A549 (cell line): ENCODE measurements around the gene RASA4B. TPM values are rescaled to one million over a fixed set of nuclear protein-coding genes. Genes with fewer than 3 reads are reported as not detected.

Experiments used
- ATAC-seq, 2 experiments: fragments of 200-7000 bp in 1 of 2; fragments of >200 bp in 1 of 2; cut with Nextera tagmentation in 1 of 2; cut with Tn5 transposase in 1 of 2; 3 replicates each; pipeline versions ENCODE4 v1.8.0 to v1.9.1; 2018 to 2020; ENCODE audit warnings: mild to moderate bottlenecking in 1 of 2, moderate library complexity in 1 of 2
- CTCF ChIA-PET: fragments of 300-600 bp; sonication (Branson Sonifier 250); formaldehyde crosslinking; extraction: SDS; loops from one replicate; lab custom pipeline; 2021; ENCODE audit warnings: antibody characterized with exemption, inconsistent platforms; lab: Yijun Ruan, JAX
- POLR2A ChIA-PET: fragments of 350-600 bp; formaldehyde crosslinking; extraction: SDS; loops from one replicate; lab custom pipeline; 2021; ENCODE audit warnings: antibody characterized with exemption, inconsistent platforms; lab: Yijun Ruan, JAX
- DNase-seq, 2 experiments: peaks; one replicate each; pipeline versions ENCODE4 v3.0.0 to v3.0.0-alpha.2; 2011 to 2016; ENCODE audit warnings: low read depth in 1 of 2, low spot score in 1 of 2
- FAIRE-seq: peaks from 2 replicates; lab custom pipeline; 2011; peaks lifted over from hg19 to GRCh38; lab: Jason Lieb, UNC
- H3K27ac ChIP-seq, 2 experiments: fragments of >200 bp; sonication (Bioruptor Twin); formaldehyde crosslinking; 3 replicates each; pipeline ENCODE4 v1.5.1; 2016 to 2017
- H3K4me1 ChIP-seq: fragments of >200 bp; sonication (Bioruptor Twin); formaldehyde crosslinking; 3 replicates; pipeline ENCODE4 v1.6.1; 2016
- H3K4me2 ChIP-seq: fragments of >200 bp; sonication (Bioruptor Twin); formaldehyde crosslinking; 3 replicates; pipeline ENCODE4 v1.6.1; 2016
- H3K4me3 ChIP-seq: fragments of >200 bp; sonication (Bioruptor Twin); formaldehyde crosslinking; 3 replicates; pipeline ENCODE4 v1.5.1; 2016
- H3K9me3 ChIP-seq: fragments of >200 bp; sonication (Bioruptor Twin); formaldehyde crosslinking; 3 replicates; pipeline ENCODE4 v1.6.1; 2016
- CBX8 ChIP-seq: fragments of 200-600 bp; sonication (generic); IDR thresholded peaks from 2 replicates; pipeline ENCODE4 v1.6.1; 2016
- EHMT2 ChIP-seq: fragments of 200-600 bp; sonication (generic); IDR thresholded peaks from 2 replicates; pipeline ENCODE4 v1.6.1; 2016; ENCODE audit warnings: antibody characterized with exemption, low read depth, mild to moderate bottlenecking, moderate library complexity
- ESRRA ChIP-seq: fragments of 150-350 bp; IDR thresholded peaks from 2 replicates; pipeline ENCODE4 v1.6.1; 2014; ENCODE audit warnings: mild to moderate bottlenecking, low read length, borderline replicate concordance
- FOSL2 ChIP-seq, 2 experiments: fragments of 450-650 bp in 1 of 2; fragments of >200 bp in 1 of 2; sonication (Bioruptor Twin) in 1 of 2; formaldehyde crosslinking; IDR thresholded peaks; 2 replicates each; pipeline versions ENCODE4 v1.5.0 to v1.6.1; 2016 to 2020; ENCODE audit warnings: mild to moderate bottlenecking in 1 of 2, moderate library complexity in 1 of 2
- HES2 ChIP-seq: fragments of >200 bp; sonication (Bioruptor Twin); formaldehyde crosslinking; IDR thresholded peaks from 2 replicates; pipeline ENCODE4 v1.6.1; 2016
- HEYL ChIP-seq: fragments of 250-450 bp; sonication (Bioruptor Pico); IDR thresholded peaks from 2 replicates; pipeline ENCODE4 v1.8.0; 2021; ENCODE audit warnings: mild to moderate bottlenecking, moderate library complexity
- HOXA7 ChIP-seq: fragments of 250-450 bp; sonication (Bioruptor Pico); IDR thresholded peaks from 2 replicates; pipeline ENCODE4 v1.5.0; 2020; ENCODE audit warnings: mild to moderate bottlenecking, moderate library complexity
- MAFK ChIP-seq: fragments of 450-650 bp; IDR thresholded peaks from 2 replicates; pipeline ENCODE4 v1.6.1; 2014; ENCODE audit not compliant: partially characterized antibody
- MAZ ChIP-seq: fragments of 150-350 bp; IDR thresholded peaks from 2 replicates; pipeline ENCODE4 v1.6.1; 2014; ENCODE audit warnings: antibody characterized with exemption, low read depth, low read length, borderline replicate concordance
- NFE2L2 ChIP-seq: fragments of 150-350 bp; conservative IDR thresholded peaks from 2 replicates; pipeline ENCODE4 v1.6.1; 2014; ENCODE audit warnings: low read length
- PHF8 ChIP-seq: fragments of 200-600 bp; sonication (generic); IDR thresholded peaks from 2 replicates; pipeline ENCODE4 v1.6.1; 2016; ENCODE audit warnings: low read depth, mild to moderate bottlenecking, antibody characterized with exemption, moderate library complexity, borderline replicate concordance
- POLR2AphosphoS2 ChIP-seq: conservative IDR thresholded peaks from 2 replicates; pipeline ENCODE4 v1.6.1; 2012; ENCODE audit warnings: low read length, improper control_type of control experiment, inconsistent platforms
- RARB ChIP-seq: fragments of 250-450 bp; sonication (Bioruptor Pico); IDR thresholded peaks from 2 replicates; pipeline ENCODE4 v1.8.0; 2021; ENCODE audit warnings: mild to moderate bottlenecking, moderate library complexity
- RFX5 ChIP-seq: fragments of 450-650 bp; IDR thresholded peaks from 2 replicates; pipeline ENCODE4 v1.7.1; 2014; ENCODE audit warnings: antibody characterized with exemption, mild to moderate bottlenecking, moderate library complexity
- SMC3 ChIP-seq: fragments of >200 bp; sonication (Bioruptor Twin); formaldehyde crosslinking; IDR thresholded peaks from 3 replicates; pipeline ENCODE4 v1.6.1; 2018; ENCODE audit warnings: inconsistent platforms
- TP53 ChIP-seq: fragments of 250-450 bp; sonication (Bioruptor Pico); IDR thresholded peaks from 2 replicates; pipeline ENCODE4 v1.5.0; 2021; ENCODE audit warnings: mild to moderate bottlenecking, moderate library complexity
- USF2 ChIP-seq: fragments of 450-650 bp; IDR thresholded peaks from 2 replicates; pipeline ENCODE4 v1.6.1; 2014; ENCODE audit warnings: antibody characterized with exemption
- ZC3H11A ChIP-seq: fragments of 450-650 bp; IDR thresholded peaks from 2 replicates; pipeline ENCODE4 v1.6.1; 2014; ENCODE audit warnings: antibody characterized with exemption, mild to moderate bottlenecking
- ZFP36 ChIP-seq: fragments of 450-650 bp; IDR thresholded peaks from 2 replicates; pipeline ENCODE4 v1.6.1; 2014; ENCODE audit warnings: borderline replicate concordance; ENCODE audit not compliant: partially characterized antibody
- WGBS: methylation state at CpG from one replicate; pipeline ENCODE4 v1.1.6; 2017; ENCODE audit errors: missing lambda C conversion rate; 5-methylcytosine and 5-hydroxymethylcytosine counted together
- polyA plus RNA-seq, 4 experiments: library from polyadenylated mRNA; depleted of rRNA in 3 of 4; stranded (reverse); fragments of >200 nt; fragmentation: RNase III in 1 of 4; extraction: RNeasy Plus Mini Kit Qiagen cat#74134 plus additional on column Dnase treatment in 1 of 4; gene quantifications; 2 replicates in 3 of 4; 3 replicates in 1 of 4; pipeline ENCODE4 v1.2.3, GENCODE V29; 2011 to 2017
- TF ChIP-seq, protein P1 (sequence below): fragments of 250-450 bp; sonication (Bioruptor Pico); IDR thresholded peaks from 2 replicates; pipeline ENCODE4 v1.5.0; 2021; ENCODE audit warnings: mild to moderate bottlenecking, moderate library complexity, borderline replicate concordance
- TF ChIP-seq, protein P2 (sequence below): fragments of >200 bp; sonication (Bioruptor Twin); formaldehyde crosslinking; IDR thresholded peaks from 3 replicates; pipeline ENCODE4 v1.6.1; 2016
- TF ChIP-seq, protein P3 (sequence below): IDR thresholded peaks from 2 replicates; pipeline ENCODE4 v1.6.1; 2012

Gene RASA4B
- polyA plus RNA-seq, 2 of the 4 experiments (the other 2 are of a cell fraction), result 0.83 to 1.4 TPM

GRCh38 chr7:102454468-102454867, 63.1 kb downstream of the RASA4B start:
- TF ChIP-seq CBX8, result no peak
- TF ChIP-seq, protein P1, sequence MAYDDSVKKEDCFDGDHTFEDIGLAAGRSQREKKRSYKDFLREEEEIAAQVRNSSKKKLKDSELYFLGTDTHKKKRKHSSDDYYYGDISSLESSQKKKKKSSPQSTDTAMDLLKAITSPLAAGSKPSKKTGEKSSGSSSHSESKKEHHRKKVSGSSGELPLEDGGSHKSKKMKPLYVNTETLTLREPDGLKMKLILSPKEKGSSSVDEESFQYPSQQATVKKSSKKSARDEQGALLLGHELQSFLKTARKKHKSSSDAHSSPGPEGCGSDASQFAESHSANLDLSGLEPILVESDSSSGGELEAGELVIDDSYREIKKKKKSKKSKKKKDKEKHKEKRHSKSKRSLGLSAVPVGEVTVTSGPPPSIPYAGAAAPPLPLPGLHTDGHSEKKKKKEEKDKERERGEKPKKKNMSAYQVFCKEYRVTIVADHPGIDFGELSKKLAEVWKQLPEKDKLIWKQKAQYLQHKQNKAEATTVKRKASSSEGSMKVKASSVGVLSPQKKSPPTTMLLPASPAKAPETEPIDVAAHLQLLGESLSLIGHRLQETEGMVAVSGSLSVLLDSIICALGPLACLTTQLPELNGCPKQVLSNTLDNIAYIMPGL (CRISPR knock-in tag), result no peak
- no peak for TF ChIP-seq FOSL2 (IDR thresholded peaks at IDR 0.05)
- TF ChIP-seq FOSL2 (CRISPR knock-in tag; IDR thresholded peaks at IDR 0.05), result no peak
- 76% methylated on average over 12 of the region's 12 CpGs for WGBS
- POLR2A ChIA-PET, result no interaction called here
- ATAC-seq, result no peak
- no peaks in the 10 kb centered on the region for H3K9me3 ChIP-seq
- H3K27ac ChIP-seq, result no peak overlapping the region
- no peak for FAIRE-seq
- CTCF ChIA-PET, result interaction anchor here (1.5 to 2.2 kb wide), 2 partner anchors 42 to 50 kb away, joined by 5 to 7 read pairs; no protein-coding TSS in a partner anchor
- no peak overlapping the region for H3K4me2 ChIP-seq
- no peak overlapping the region for H3K4me3 ChIP-seq
- DNase-seq, result no peak
- H3K4me1 ChIP-seq, result no peaks in the 10 kb centered on the region

- H3K4me2 ChIP-seq, result no peak overlapping the region
- POLR2A ChIA-PET, result no interaction called here
- TF ChIP-seq POLR2AphosphoS2 (no peak), ZC3H11A (no peak), HES2 (no peak), EHMT2 (no peak), NFE2L2 (no peak), RARB (CRISPR knock-in tag) (no peak), HOXA7 (CRISPR knock-in tag) (no peak), ESRRA (no peak), PHF8 (no peak), MAFK (no peak), RFX5 (no peak), HEYL (CRISPR knock-in tag) (no peak), SMC3 (no peak), ZFP36 (no peak), MAZ (no peak), TP53 (CRISPR knock-in tag) (no peak), USF2 (no peak)
- TF ChIP-seq, protein P1 (CRISPR knock-in tag), result no peak
- TF ChIP-seq, protein P2, sequence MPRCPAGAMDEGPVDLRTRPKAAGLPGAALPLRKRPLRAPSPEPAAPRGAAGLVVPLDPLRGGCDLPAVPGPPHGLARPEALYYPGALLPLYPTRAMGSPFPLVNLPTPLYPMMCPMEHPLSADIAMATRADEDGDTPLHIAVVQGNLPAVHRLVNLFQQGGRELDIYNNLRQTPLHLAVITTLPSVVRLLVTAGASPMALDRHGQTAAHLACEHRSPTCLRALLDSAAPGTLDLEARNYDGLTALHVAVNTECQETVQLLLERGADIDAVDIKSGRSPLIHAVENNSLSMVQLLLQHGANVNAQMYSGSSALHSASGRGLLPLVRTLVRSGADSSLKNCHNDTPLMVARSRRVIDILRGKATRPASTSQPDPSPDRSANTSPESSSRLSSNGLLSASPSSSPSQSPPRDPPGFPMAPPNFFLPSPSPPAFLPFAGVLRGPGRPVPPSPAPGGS, result no peak
- TF ChIP-seq, protein P3, sequence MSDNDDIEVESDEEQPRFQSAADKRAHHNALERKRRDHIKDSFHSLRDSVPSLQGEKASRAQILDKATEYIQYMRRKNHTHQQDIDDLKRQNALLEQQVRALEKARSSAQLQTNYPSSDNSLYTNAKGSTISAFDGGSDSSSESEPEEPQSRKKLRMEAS, result no peak
- H3K4me3 ChIP-seq, result no peak overlapping the region
- whole genome bisulfite sequencing, result 84% methylated on average over 7 of the region's 7 CpGs
- H3K9me3 ChIP-seq, result no peaks in the 10 kb centered on the region
- DNase-seq (no peak), FAIRE-seq (no peak), ATAC-seq (no peak)
- no peak overlapping the region for H3K27ac ChIP-seq
- no peaks in the 10 kb centered on the region for H3K4me1 ChIP-seq
- CTCF ChIA-PET, result interaction anchor here (1.3 kb wide), 1 partner anchor 14 kb away, joined by 6 read pairs; no protein-coding TSS in a partner anchor
Measured at GRCh38 chr7:102453319-102453718, 64.3 kb downstream of the RASA4B start.
